Mucosa of descending colon (tissue), 3 donors: ENCODE measurements around the gene CD69. TPM values are rescaled to one million over a fixed set of nuclear protein-coding genes. Genes with fewer than 3 reads are reported as not detected.

Source experiments
- ATAC-seq: fragments of 200-7000 bp; cut with Tn5 transposase; one replicate; pipeline ENCODE4 v1.9.1; 2020; ENCODE audit warnings: mild to moderate bottlenecking, moderate library complexity
- DNase-seq, 3 donors: peaks; one replicate each; pipeline ENCODE4 v3.0.0-alpha.2; 2020
- H3K36me3 ChIP-seq: fragments of 200-600 bp; one replicate; pipeline ENCODE4 v1.8.0; 2021; ENCODE audit warnings: low read depth, mild to moderate bottlenecking
- H3K4me1 ChIP-seq: fragments of 200-600 bp; one replicate; pipeline ENCODE4 v1.8.0; 2021; ENCODE audit warnings: low read depth, mild to moderate bottlenecking
- H3K4me3 ChIP-seq: fragments of 200-600 bp; one replicate; pipeline ENCODE4 v1.8.0; 2021; ENCODE audit warnings: mild to moderate bottlenecking
- H3K9me3 ChIP-seq: fragments of 200-600 bp; one replicate; pipeline ENCODE4 v1.8.0; 2021; ENCODE audit warnings: mild to moderate bottlenecking
- CTCF ChIP-seq: fragments of 200-600 bp; IDR thresholded peaks from one replicate; pipeline ENCODE4 v1.8.0; 2022; ENCODE audit warnings: antibody characterized with exemption, mild to moderate bottlenecking
- intact Hi-C, 2 donors: fragments of 100-400 bp; cut with DNase I in 1 of 2; cut with micrococcal nuclease in 1 of 2; formaldehyde crosslinking; loops; one replicate each; pipeline versions ENCODE4 v1.11.0 to v1.11.1; 2022; cut with DNase I, micrococcal nuclease
- total RNA-seq, 3 donors: library from RNA; stranded (reverse); fragmentation: NEBNext Ultra II Directional in 2 of 3; extraction: Animal tissue kit (Norgen Biotek cat#: 25700) in 2 of 3; gene quantifications; one replicate each; pipeline versions ENCODE4 v1.2.1 to v1.2.4, GENCODE V29; 2021 to 2023
- donor health status: DM: no; HTN: no; CAD: no; lungs with moderate emphysema.
- donor health status: DM: no; HTN: no; CAD: no.
- donor health status: DM: no; HTN: yes; CAD: no.

Gene CD69
- total RNA-seq, 3 donors from 2014 or later: 2.4 to 4.7 (median 3.2) TPM

GRCh38 chr12:9805883-9806282 lies 45.2 kb upstream of the CD69 start:
- no peak for DNase-seq
- no peak for TF ChIP-seq CTCF
- Histone ChIP-seq H3K9me3 (no peaks in the 10 kb centered on the region), H3K4me3 (no peak overlapping the region), H3K36me3 (no peaks in the 10 kb centered on the region), H3K4me1 (no peaks in the 10 kb centered on the region)
- intact Hi-C loops: no loop called here
- no peak for ATAC-seq

- no peaks in the 10 kb centered on the region for H3K4me1 ChIP-seq
- DNase-seq (no peak), ATAC-seq (no peak)
- TF ChIP-seq CTCF: no peak
- H3K36me3 ChIP-seq: no peaks in the 10 kb centered on the region
- H3K4me3 ChIP-seq: no peak overlapping the region
- intact Hi-C loops: no loop called here
- no peaks in the 10 kb centered on the region for H3K9me3 ChIP-seq
These were observed 39.3 kb upstream of the CD69 start for GRCh38 chr12:9799961-9800360.

GRCh38 chr12:9797722-9798619 lies 37.3 kb upstream of the CD69 start:
- intact Hi-C loops: no loop called here
- ATAC-seq: peak; percentile 93
- peak; percentile 26 for TF ChIP-seq CTCF
- Histone ChIP-seq H3K9me3 (no peaks in the 10 kb centered on the region), H3K4me1 (no peaks in the 10 kb centered on the region), H3K4me3 (no peak overlapping the region), H3K36me3 (no peaks in the 10 kb centered on the region)
- peak in 2 of 3 donors; percentile 36 to 75 for DNase-seq

GRCh38 chr12:9796971-9797370 lies 36.3 kb upstream of the CD69 start:
- Histone ChIP-seq H3K4me1 (no peaks in the 10 kb centered on the region), H3K9me3 (no peaks in the 10 kb centered on the region), H3K4me3 (no peak overlapping the region), H3K36me3 (no peaks in the 10 kb centered on the region)
- intact Hi-C loops: no loop called here
- no peak for TF ChIP-seq CTCF
- ATAC-seq (no peak), DNase-seq (no peak)

GRCh38 chr12:9796346-9796745 lies 35.6 kb upstream of the CD69 start:
- no peak for ATAC-seq
- no peaks in the 10 kb centered on the region for H3K36me3 ChIP-seq
- no peaks in the 10 kb centered on the region for H3K9me3 ChIP-seq
- intact Hi-C loops: no loop called here
- no peak for DNase-seq
- no peak for TF ChIP-seq CTCF
- no peaks in the 10 kb centered on the region for H3K4me1 ChIP-seq
- H3K4me3 ChIP-seq: no peak overlapping the region
